ENCODE measurements around the gene ARMH3.
"Not testable (repeated sequence)": the region's sequence is repeated elsewhere in the genome, so short reads cannot be mapped to it uniquely, and the experiment has no call there.

DNA sequence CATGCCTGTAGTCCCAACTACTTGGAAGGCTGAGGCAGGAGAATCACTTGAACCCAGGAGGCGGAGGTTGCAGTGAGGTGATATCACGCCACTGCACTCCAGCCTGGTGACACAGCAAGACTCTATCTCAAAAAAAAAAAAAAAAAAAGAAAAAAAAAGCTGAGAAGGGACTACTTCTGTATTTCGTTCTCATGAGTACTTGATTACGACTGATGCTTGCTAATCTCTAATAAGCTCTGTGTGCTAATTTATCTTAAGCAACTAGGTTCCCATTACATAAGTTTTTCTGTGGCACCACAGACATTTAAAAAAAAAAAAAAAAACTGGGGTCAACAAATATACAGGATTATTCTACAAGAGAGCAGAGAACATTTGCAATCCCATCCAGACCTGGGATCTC lies 48.9 kb downstream of the ARMH3 start:
- TF ChIP-seq, protein P1, sequence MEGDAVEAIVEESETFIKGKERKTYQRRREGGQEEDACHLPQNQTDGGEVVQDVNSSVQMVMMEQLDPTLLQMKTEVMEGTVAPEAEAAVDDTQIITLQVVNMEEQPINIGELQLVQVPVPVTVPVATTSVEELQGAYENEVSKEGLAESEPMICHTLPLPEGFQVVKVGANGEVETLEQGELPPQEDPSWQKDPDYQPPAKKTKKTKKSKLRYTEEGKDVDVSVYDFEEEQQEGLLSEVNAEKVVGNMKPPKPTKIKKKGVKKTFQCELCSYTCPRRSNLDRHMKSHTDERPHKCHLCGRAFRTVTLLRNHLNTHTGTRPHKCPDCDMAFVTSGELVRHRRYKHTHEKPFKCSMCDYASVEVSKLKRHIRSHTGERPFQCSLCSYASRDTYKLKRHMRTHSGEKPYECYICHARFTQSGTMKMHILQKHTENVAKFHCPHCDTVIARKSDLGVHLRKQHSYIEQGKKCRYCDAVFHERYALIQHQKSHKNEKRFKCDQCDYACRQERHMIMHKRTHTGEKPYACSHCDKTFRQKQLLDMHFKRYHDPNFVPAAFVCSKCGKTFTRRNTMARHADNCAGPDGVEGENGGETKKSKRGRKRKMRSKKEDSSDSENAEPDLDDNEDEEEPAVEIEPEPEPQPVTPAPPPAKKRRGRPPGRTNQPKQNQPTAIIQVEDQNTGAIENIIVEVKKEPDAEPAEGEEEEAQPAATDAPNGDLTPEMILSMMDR (conservative IDR thresholded peaks at IDR 0.05 in 1 of 2, IDR thresholded peaks at IDR 0.05 in 1 of 2; ENCODE audit: extremely low read depth in 1 of 2, insufficient read depth in 1 of 2, low read depth in 1 of 2, low read length in 2 of 2): not testable (repeated sequence)
- not testable (repeated sequence) for TF ChIP-seq EZH2 (IDR thresholded peaks at IDR 0.05; ENCODE audit: borderline replicate concordance, low read length)

Measured in mammary epithelial cell (primary cell).